Measurements from ENCODE around the gene DPP7. TPM values are rescaled to one million over a fixed set of nuclear protein-coding genes. Genes with fewer than 3 reads are reported as not detected.

Gene DPP7
- total and polyA plus RNA-seq, 9 of the 15 experiments (the other 6 are each of a cell fraction or from before 2014, with no cell fraction given), result 0.99 to 365 (median 132) TPM

GRCh38 chr9:137128158-137128861 lies 13.8 kb upstream of the DPP7 start:
- peak overlapping the region; percentile 84 to 100 for H3K9ac ChIP-seq (ENCODE audit: insufficient read depth in 1 of 2, low read depth in 2 of 2, low read length in 2 of 2)
- intact Hi-C loops (cut with micrococcal nuclease) (loop anchor here (2.0 kb wide), 1 partner anchor 22 kb away; no protein-coding TSS in a partner anchor), in situ Hi-C loops (cut with MboI) (loop anchor here (5.0 kb wide), 1 partner anchor 99 kb away; the partner anchor contains the start of genes CYSRT1 and RNF224)
- BruUV-seq (replicated peaks), result TSS peak; percentile 65
- H3K27me3 ChIP-seq (ENCODE audit: control insufficient read depth in 2 of 2, insufficient read depth in 2 of 2, low read length in 2 of 2), result no peaks in the 10 kb centered on the region
- peaks cover 2% of the 10 kb centered on the region; the same call in 1 of the 3 replicates for H3K36me3 ChIP-seq (ENCODE audit: control insufficient read depth, insufficient read depth, low read length)
- H2AFZ ChIP-seq (ENCODE audit: low read depth, low read length), result no peak overlapping the region
- H3K79me2 ChIP-seq (ENCODE audit: control insufficient read depth, insufficient read depth, low read length), result peaks cover 35% of the 10 kb centered on the region
- ChIA-PET POLR2A (interaction anchor here (0.7 to 1.6 kb wide), 8 partner anchors 10 to 114 kb away, joined by 3 to 4 read pairs (median 3); partner anchors contain the start of gene SAPCD2), CTCF (ENCODE audit: low intra/inter-chr PET ratio) (no interaction called here)
- H4K20me1 ChIP-seq (replicated peaks; ENCODE audit: control insufficient read depth, insufficient read depth, low read length), result no peaks in the 10 kb centered on the region
- peak overlapping the region; percentile 78 for H3K27ac ChIP-seq (ENCODE audit: extremely low read depth, low read depth, low read length)
- peaks cover 12 to 37% of the 10 kb centered on the region in 2 experiments; a peak in 4 of 5 replicates for H3K4me1 ChIP-seq (replicated peaks in 1 of 2; ENCODE audit: control insufficient read depth in 2 of 2, insufficient read depth in 2 of 2, low read length in 2 of 2)
- H3K4me2 ChIP-seq (ENCODE audit: insufficient read depth, low read length), result peak overlapping the region; percentile 100
- peak overlapping the region; percentile 91 for H3K4me3 ChIP-seq
- ATAC-seq, result peak; percentile 12
- no peaks in the 10 kb centered on the region for H3K9me3 ChIP-seq (replicated peaks; ENCODE audit: control insufficient read depth, insufficient read depth, low read depth, low read length)
- FAIRE-seq, result peak; percentile 73
- no peaks in the 10 kb centered on the region for H3K9me1 ChIP-seq (ENCODE audit: control insufficient read depth, insufficient read depth, low read length)
- 3% methylated on average over 19 of the region's 19 CpGs for WGBS (ENCODE audit: insufficient coverage, low coverage, missing lambda C conversion rate)
- DNase-seq (ENCODE audit: extremely low read depth in 1 of 4, low spot score in 3 of 4), result peak in 2 of 4 experiments; percentile 18 to 24
- no peak for TF ChIP-seq TCF15 (CRISPR knock-in tag; IDR thresholded peaks at IDR 0.05)
- no peak for TF ChIP-seq SP1 (CRISPR knock-in tag; IDR thresholded peaks at IDR 0.05)
- no peak for TF ChIP-seq HMG20A (CRISPR knock-in tag; conservative IDR thresholded peaks at IDR 0.05)
- no peak for TF ChIP-seq CBX8 (IDR thresholded peaks at IDR 0.05; ENCODE audit: borderline replicate concordance, extremely low read depth, low read depth, low read length, poor library complexity, severe bottlenecking)
- TF ChIP-seq SP2 (IDR thresholded peaks at IDR 0.05; ENCODE audit: extremely low read depth, low read depth, low read length, poor library complexity, severe bottlenecking), result no peak
- TF ChIP-seq HDAC1 (IDR thresholded peaks at IDR 0.05), result no peak
- no peak for TF ChIP-seq PTBP1 (IDR thresholded peaks at IDR 0.05; ENCODE audit: low read depth, low read length)
- TF ChIP-seq ELF1 (tag; IDR thresholded peaks at IDR 0.05), result no peak
- TF ChIP-seq POLR2B (IDR thresholded peaks at IDR 0.05; ENCODE audit: low read depth, partially characterized antibody), result no peak
- TF ChIP-seq ZNF431 (CRISPR knock-in tag; IDR thresholded peaks at IDR 0.05), result peak; percentile 20; the same call in 1 of the 2 replicates
- TF ChIP-seq ZKSCAN8 (CRISPR knock-in tag; IDR thresholded peaks at IDR 0.05), result no peak
- 0 out of 2 replicates have a peak, but pooled peaks have one; percentile 5 for TF ChIP-seq ETV5 (CRISPR knock-in tag; IDR thresholded peaks at IDR 0.05; ENCODE audit: low read depth)
- no peak for TF ChIP-seq RFX5 (IDR thresholded peaks at IDR 0.05; ENCODE audit: low read depth, low read length)

Data from K562 (cell line).